Endothelial cell of umbilical vein (primary cell): ENCODE measurements around the gene ANXA4. TPM values are rescaled to one million over a fixed set of nuclear protein-coding genes. Genes with fewer than 3 reads are reported as not detected.

Experiments used
- BruUV-seq: library from RNA; stranded (reverse); fragments of 400-500 nt; replicated peaks from 2 replicates; lab custom pipeline; 2021; lab: Mats Ljungman, UMichigan
- CTCF ChIA-PET: fragments of 300-600, 350-600 bp; sonication (Branson Sonifier 250); formaldehyde crosslinking; loops from one replicate; lab custom pipeline; 2021; ENCODE audit warnings: antibody characterized with exemption, inconsistent platforms; lab: Charles Lee
- POLR2A ChIA-PET: fragments of 300-600, 350-600 bp; sonication (Branson Sonifier 250); formaldehyde crosslinking; loops from one replicate; lab custom pipeline; 2021; ENCODE audit warnings: antibody characterized with exemption, inconsistent platforms; lab: Charles Lee
- DNase-seq: peaks from one replicate; pipeline ENCODE4 v3.0.0-alpha.2; 2011; ENCODE audit warnings: low read depth, low spot score
- FAIRE-seq: peaks from 2 replicates; lab custom pipeline; 2011; peaks lifted over from hg19 to GRCh38; lab: Jason Lieb, UNC
- H2AFZ ChIP-seq: 2 replicates; pipeline ENCODE4 v1.6.0; 2012; ENCODE audit warnings: low read depth, low read length, control low read depth, inconsistent platforms
- H3K27ac ChIP-seq: 2 replicates; pipeline ENCODE4 v1.5.1; 2011; ENCODE audit warnings: low read depth, mild to moderate bottlenecking, control low read depth, low read length, moderate library complexity; ENCODE audit not compliant: insufficient read depth
- H3K27me3 ChIP-seq, 2 experiments: 2 replicates each; pipeline versions ENCODE4 v1.6.0 to v1.6.1; 2011; ENCODE audit warnings: low read length in 2 of 2, mixed read lengths in 1 of 2; ENCODE audit not compliant: control insufficient read depth in 2 of 2, insufficient read depth in 2 of 2
- H3K36me3 ChIP-seq, 2 experiments: 2 replicates in 1 of 2; 3 replicates in 1 of 2; pipeline ENCODE4 v1.5.1; 2011; ENCODE audit warnings: low read length in 2 of 2, mild to moderate bottlenecking in 1 of 2, moderate library complexity in 1 of 2; ENCODE audit not compliant: control insufficient read depth in 2 of 2, insufficient read depth in 2 of 2; ENCODE audit errors: extremely low read depth in 1 of 2
- H3K4me1 ChIP-seq: 3 replicates; pipeline ENCODE4 v1.5.1; 2011; ENCODE audit warnings: mild to moderate bottlenecking, low read length; ENCODE audit not compliant: control insufficient read depth, insufficient read depth; ENCODE audit errors: extremely low read depth
- H3K4me2 ChIP-seq: 2 replicates; pipeline ENCODE4 v1.6.1; 2011; ENCODE audit warnings: low read length, control low read depth, mixed read lengths; ENCODE audit not compliant: insufficient read depth
- H3K4me3 ChIP-seq, 3 experiments: fragments of 200-600 bp in 1 of 3; sonication (generic), shearing (Covaris generic) in 1 of 3; replicated peaks in 1 of 3; 2 replicates each; pipeline ENCODE4 v1.5.1; 2011 to 2016; ENCODE audit warnings: control low read depth in 3 of 3, low read length in 3 of 3, mild to moderate bottlenecking in 2 of 3, inconsistent platforms in 1 of 3, low read depth in 1 of 3, moderate library complexity in 1 of 3; ENCODE audit not compliant: insufficient read depth in 1 of 3
- H3K79me2 ChIP-seq: 2 replicates; pipeline ENCODE4 v1.6.0; 2012; ENCODE audit warnings: low read length, inconsistent platforms; ENCODE audit not compliant: control insufficient read depth, insufficient read depth
- H3K9ac ChIP-seq: replicated peaks from 2 replicates; pipeline ENCODE3; 2011; ENCODE audit warnings: low read length, control low read depth; ENCODE audit not compliant: insufficient read depth; ENCODE audit errors: extremely low read depth
- H3K9me1 ChIP-seq: replicated peaks from 3 replicates; pipeline ENCODE4 v1.6.0; 2011; ENCODE audit warnings: mild to moderate bottlenecking, low read length; ENCODE audit not compliant: control insufficient read depth, insufficient read depth; ENCODE audit errors: extremely low read depth
- H3K9me3 ChIP-seq: replicated peaks from 2 replicates; pipeline ENCODE4 v1.5.1; 2012; ENCODE audit warnings: low read length, inconsistent platforms; ENCODE audit not compliant: control insufficient read depth, insufficient read depth
- H4K20me1 ChIP-seq: replicated peaks from 2 replicates; pipeline ENCODE3; 2011; ENCODE audit warnings: mild to moderate bottlenecking, low read length; ENCODE audit not compliant: control insufficient read depth, insufficient read depth; ENCODE audit errors: extremely low read depth
- CTCF ChIP-seq, 2 donors: IDR thresholded peaks; 1 replicate in 1 of 2; 2 replicates in 1 of 2; pipeline ENCODE4 v1.5.1; 2011; ENCODE audit warnings: low read length in 2 of 2, mild to moderate bottlenecking in 2 of 2, moderate library complexity in 2 of 2, control low read depth in 1 of 2, inconsistent platforms in 1 of 2, low read depth in 1 of 2; ENCODE audit not compliant: insufficient read depth in 1 of 2; ENCODE audit errors: extremely low read depth in 1 of 2
- GATA2 ChIP-seq: IDR thresholded peaks from 2 replicates; pipeline ENCODE4 v1.7.0; 2011; ENCODE audit warnings: low read depth, mild to moderate bottlenecking, moderate library complexity, mixed read lengths, low read length; ENCODE audit not compliant: insufficient read length, insufficient read depth
- JUN ChIP-seq: IDR thresholded peaks from 2 replicates; pipeline ENCODE4 v1.6.1; 2011; ENCODE audit warnings: borderline replicate concordance, low read depth; ENCODE audit not compliant: insufficient read length, insufficient read depth
- POLR2AphosphoS5 ChIP-seq: IDR thresholded peaks from 2 replicates; pipeline ENCODE4 v1.6.1; 2012; ENCODE audit warnings: low read depth, mild to moderate bottlenecking, control low read depth, low read length, moderate library complexity; ENCODE audit not compliant: insufficient read depth
- dilution Hi-C: fragments of 300-500 bp; cut with MboI; formaldehyde crosslinking; loops from one replicate; pipeline ENCODE4 v1.15.0; 2019; ENCODE audit warnings: low sequenced_read_pairs; ENCODE audit not compliant: extremely low pct_ligation_motif_present
- intact Hi-C: fragments of 100-400 bp; cut with micrococcal nuclease; formaldehyde crosslinking; loops from one replicate; pipeline ENCODE4 v1.10.0; 2022
- polyA plus RNA-seq, 4 experiments: library from polyadenylated mRNA; depleted of rRNA in 3 of 4; stranded (reverse) in 3 of 4; unstranded in 1 of 4; fragments of >200 nt; gene quantifications; 2 replicates each; pipeline versions ENCODE4 v1.2.1 to v1.2.3, GENCODE V29; 2011 to 2012; ENCODE audit warnings: missing spikeins in 1 of 4
- total RNA-seq: library from RNA; stranded (reverse); gene quantifications from 2 replicates; pipeline ENCODE4 v1.2.3, GENCODE V29; 2021

Gene ANXA4
- total and polyA plus RNA-seq, 2 donors (not counting 3 experiments of a cell fraction or from before 2014, with no cell fraction given), result 29.4 to 79.6 TPM

GRCh38 chr2:69733342-69734034 lies 8.4 kb upstream of the ANXA4 start:
- intact Hi-C loops, result no loop called here
- H3K4me3 ChIP-seq, result no peak overlapping the region
- ChIA-PET POLR2A (interaction anchor here (0.7 kb wide), 2 partner anchors 72 to 385 kb away, joined by 3 to 4 read pairs; no protein-coding TSS in a partner anchor), CTCF (interaction anchor here (0.8 to 6.1 kb wide), 4 partner anchors 8 to 83 kb away, joined by 3 to 47 read pairs (median 10); no protein-coding TSS in a partner anchor)
- H3K36me3 ChIP-seq, result no peaks in the 10 kb centered on the region
- H3K9ac ChIP-seq, result no peak overlapping the region
- dilution Hi-C loops, result no loop called here
- H3K9me3 ChIP-seq, result no peaks in the 10 kb centered on the region
- H3K27me3 ChIP-seq, result peaks cover 0 to 2% of the 10 kb centered on the region in 2 experiments
- H3K4me1 ChIP-seq, result no peaks in the 10 kb centered on the region
- no peaks in the 10 kb centered on the region for H4K20me1 ChIP-seq
- H2AFZ ChIP-seq, result no peak overlapping the region
- H3K9me1 ChIP-seq, result no peaks in the 10 kb centered on the region
- no peak overlapping the region for H3K4me2 ChIP-seq
- no peak for TF ChIP-seq GATA2
- no peak for TF ChIP-seq JUN
- TF ChIP-seq POLR2AphosphoS5, result no peak
- H3K27ac ChIP-seq, result no peak overlapping the region
- H3K79me2 ChIP-seq, result no peaks in the 10 kb centered on the region
- DNase-seq, result no peak
- no TSS peak for BruUV-seq
- FAIRE-seq, result no peak

GRCh38 chr2:69734035-69734611 lies 7.8 kb upstream of the ANXA4 start:
- CTCF ChIA-PET, result interaction anchor here (0.8 to 6.1 kb wide), 4 partner anchors 9 to 83 kb away, joined by 3 to 47 read pairs (median 10); no protein-coding TSS in a partner anchor
- dilution Hi-C loops, result no loop called here
- POLR2A ChIA-PET, result interaction anchor here (0.7 kb wide), 2 partner anchors 71 to 386 kb away, joined by 3 to 4 read pairs; no protein-coding TSS in a partner anchor

More at GRCh38 chr2:69734035-69734611, 7.8 kb upstream of the ANXA4 start:
- Histone ChIP-seq H3K27me3 (peaks cover 0 to 2% of the 10 kb centered on the region in 2 experiments), H3K4me2 (no peak overlapping the region), H3K4me1 (no peaks in the 10 kb centered on the region), H3K9ac (no peak overlapping the region), H3K79me2 (no peaks in the 10 kb centered on the region), H3K27ac (no peak overlapping the region), H3K9me3 (no peaks in the 10 kb centered on the region), H3K9me1 (no peaks in the 10 kb centered on the region), H4K20me1 (no peaks in the 10 kb centered on the region), H2AFZ (no peak overlapping the region), H3K4me3 (no peak overlapping the region), H3K36me3 (no peaks in the 10 kb centered on the region)
- BruUV-seq, result no TSS peak
- DNase-seq, result no peak
- no peak for TF ChIP-seq POLR2AphosphoS5
- no peak for TF ChIP-seq CTCF (IDR thresholded peaks at IDR 0.05; ENCODE audit: extremely low read depth in 1 of 2, insufficient read depth in 1 of 2, low read depth in 1 of 2, low read length in 2 of 2)
- TF ChIP-seq GATA2, result no peak
- TF ChIP-seq JUN, result no peak
- intact Hi-C loops, result no loop called here
- FAIRE-seq, result no peak
